ENCODE data around the gene AUTS2.

- TF ChIP-seq EZH2phosphoT487 (IDR thresholded peaks at IDR 0.05; ENCODE audit: insufficient read depth, low read depth) (no peak), EZH2 (IDR thresholded peaks at IDR 0.05; ENCODE audit: insufficient read depth, poor library complexity, severe bottlenecking) (no peak)
Observed at GRCh38 chr7:70042533-70042932, 444.3 kb downstream of the AUTS2 start.

All from GM23248 (cell line).